ENCODE results near the gene NUBP2. TPM values are rescaled to one million over a fixed set of nuclear protein-coding genes. Genes with fewer than 3 reads are reported as not detected.

Gene NUBP2
- polyA plus RNA-seq, 2 of the 4 experiments (the other 2 are of a cell fraction): 24.7 to 65.3 TPM

DNA sequence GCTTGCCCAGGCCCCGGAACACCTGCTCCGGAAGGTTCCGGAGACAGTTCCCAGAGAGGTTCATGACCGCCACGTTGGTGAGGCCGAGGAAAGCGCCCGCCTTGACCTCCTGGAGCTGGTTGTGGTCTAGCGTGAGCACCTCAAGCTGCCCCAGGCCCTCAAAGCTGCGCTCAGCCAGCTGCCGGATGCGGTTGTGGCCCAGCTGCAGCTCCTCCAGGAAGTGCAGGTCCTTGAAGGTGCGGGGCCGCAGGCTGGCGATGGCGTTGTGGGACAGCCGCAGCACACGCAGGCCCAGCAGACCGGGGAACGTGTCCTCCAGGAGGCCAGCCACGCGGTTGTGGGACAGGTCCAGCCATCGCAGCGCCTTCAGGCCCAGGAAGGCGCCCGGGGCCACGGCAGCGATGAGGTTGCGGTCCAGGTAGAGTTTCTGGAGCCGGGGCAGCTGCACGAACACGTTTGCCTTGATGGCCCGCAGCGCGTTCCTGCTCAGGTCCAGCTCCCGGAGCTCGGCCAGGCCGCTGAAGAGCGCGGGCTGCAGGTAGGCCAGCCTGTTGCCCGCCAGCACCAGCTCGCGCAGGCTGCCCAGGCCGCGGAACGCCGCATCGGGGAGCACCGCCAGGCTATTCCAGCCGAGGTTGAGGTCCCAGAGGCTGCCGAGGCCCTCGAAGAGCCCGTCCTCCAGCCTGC, 8.6 kb downstream of the NUBP2 start:
- ChIA-PET CTCF (interaction anchor here (0.8 kb wide), 1 partner anchor 10 kb away, joined by 3 read pairs; no protein-coding TSS in a partner anchor), POLR2A (interaction anchor here (1.9 kb wide), 1 partner anchor 9 kb away, joined by 11 read pairs; the partner anchor contains the start of genes NUBP2 and SPSB3)
- ATAC-seq (no peak), DNase-seq (ENCODE audit: low read depth in 1 of 2, low spot score in 1 of 2) (no peak), FAIRE-seq (no peak)
- 92% methylated on average over 26 of the region's 53 CpGs for WGBS (ENCODE audit: missing lambda C conversion rate)
- H3K27ac ChIP-seq: no peak overlapping the region
- H3K9me3 ChIP-seq: no peaks in the 10 kb centered on the region
- TF ChIP-seq TP53 (CRISPR knock-in tag; IDR thresholded peaks at IDR 0.05): no peak
- TF ChIP-seq REST (IDR thresholded peaks at IDR 0.05): no peak
- TF ChIP-seq PHF8 (IDR thresholded peaks at IDR 0.05; ENCODE audit: borderline replicate concordance, low read depth): no peak
- no peak for TF ChIP-seq HOXB5 (CRISPR knock-in tag; IDR thresholded peaks at IDR 0.05)
- TF ChIP-seq MAZ (IDR thresholded peaks at IDR 0.05; ENCODE audit: borderline replicate concordance, low read depth, low read length): no peak
- TF ChIP-seq, protein P1, sequence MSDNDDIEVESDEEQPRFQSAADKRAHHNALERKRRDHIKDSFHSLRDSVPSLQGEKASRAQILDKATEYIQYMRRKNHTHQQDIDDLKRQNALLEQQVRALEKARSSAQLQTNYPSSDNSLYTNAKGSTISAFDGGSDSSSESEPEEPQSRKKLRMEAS (IDR thresholded peaks at IDR 0.05): no peak
- TF ChIP-seq, protein P2, sequence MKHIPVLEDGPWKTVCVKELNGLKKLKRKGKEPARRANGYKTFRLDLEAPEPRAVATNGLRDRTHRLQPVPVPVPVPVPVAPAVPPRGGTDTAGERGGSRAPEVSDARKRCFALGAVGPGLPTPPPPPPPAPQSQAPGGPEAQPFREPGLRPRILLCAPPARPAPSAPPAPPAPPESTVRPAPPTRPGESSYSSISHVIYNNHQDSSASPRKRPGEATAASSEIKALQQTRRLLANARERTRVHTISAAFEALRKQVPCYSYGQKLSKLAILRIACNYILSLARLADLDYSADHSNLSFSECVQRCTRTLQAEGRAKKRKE (CRISPR knock-in tag; IDR thresholded peaks at IDR 0.05; ENCODE audit: low read depth): no peak
- no peak for TF ChIP-seq FOSL2 (IDR thresholded peaks at IDR 0.05)
- TF ChIP-seq FOSL2 (CRISPR knock-in tag; IDR thresholded peaks at IDR 0.05): no peak
- no peak for TF ChIP-seq JUN (IDR thresholded peaks at IDR 0.05)
- TF ChIP-seq KDM1A (IDR thresholded peaks at IDR 0.05; ENCODE audit: low read depth): no peak
- TF ChIP-seq POLR2AphosphoS2 (conservative IDR thresholded peaks at IDR 0.05; ENCODE audit: low read length): no peak
- no peak for TF ChIP-seq CBX8 (IDR thresholded peaks at IDR 0.05)
- TF ChIP-seq RCOR1 (IDR thresholded peaks at IDR 0.05; ENCODE audit: low read depth, low read length): no peak
- no peak for TF ChIP-seq NPAS2 (CRISPR knock-in tag; IDR thresholded peaks at IDR 0.05; ENCODE audit: borderline replicate concordance)
- no peak overlapping the region for H3K4me2 ChIP-seq
- H3K4me3 ChIP-seq: no peak overlapping the region
- peaks cover 5% of the 10 kb centered on the region; the same call in 1 of the 3 replicates for H3K4me1 ChIP-seq

DNA sequence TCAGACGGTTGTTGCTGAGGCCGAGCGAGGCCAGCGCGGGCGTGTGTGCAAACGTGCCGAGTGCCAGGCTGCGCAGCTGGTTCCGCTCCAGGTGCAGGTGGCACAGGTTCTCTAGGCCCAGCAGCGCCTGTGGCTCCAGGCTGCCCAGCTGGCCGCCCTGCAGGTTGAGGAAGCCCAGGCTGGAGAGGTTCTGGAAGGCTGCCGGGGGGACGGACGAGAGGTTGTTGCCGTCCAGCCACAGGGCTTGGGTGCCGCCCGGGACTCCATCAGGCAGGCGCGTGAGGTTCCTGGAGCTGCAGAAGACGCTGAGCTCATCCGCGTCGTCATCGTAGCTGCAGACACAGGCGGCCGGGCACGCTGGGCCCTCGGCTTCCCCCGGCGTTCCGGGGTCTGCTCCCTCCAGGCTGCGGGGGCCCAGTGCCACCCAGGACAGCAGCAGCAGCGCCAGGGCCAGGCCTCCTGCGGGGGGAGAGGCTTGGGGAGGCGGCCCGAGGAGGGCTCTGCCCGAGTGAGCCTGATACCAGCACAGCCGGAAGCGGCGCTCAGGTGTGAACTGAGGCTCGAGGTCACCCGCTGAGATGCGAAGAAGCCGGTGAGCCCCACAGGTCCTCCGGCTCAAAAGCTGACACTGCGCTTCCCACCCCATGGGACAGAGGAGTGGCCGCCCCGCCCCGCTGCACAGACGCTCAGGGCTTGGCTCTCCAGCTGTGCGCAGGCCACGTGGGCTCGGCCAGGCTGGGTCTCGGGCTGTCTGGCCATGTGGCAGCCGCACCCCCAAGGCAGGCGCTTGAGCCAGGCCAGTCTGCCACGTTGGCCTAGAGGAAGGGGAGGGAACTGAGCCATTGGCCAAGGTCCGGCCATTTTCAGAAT, 9.4 kb downstream of the NUBP2 start:
- FAIRE-seq (no peak), ATAC-seq (peak in 1 of 2 experiments; percentile 11; a peak in 2 of 6 replicates), DNase-seq (ENCODE audit: low read depth in 1 of 2, low spot score in 1 of 2) (no peak)
- POLR2A ChIA-PET: interaction anchor here (1.9 kb wide), 1 partner anchor 10 kb away, joined by 11 read pairs; the partner anchor contains the start of genes NUBP2 and SPSB3
- TF ChIP-seq RAD21 (conservative IDR thresholded peaks at IDR 0.05 in 1 of 2, IDR thresholded peaks at IDR 0.05 in 1 of 2) (no peak), POLR2A (IDR thresholded peaks at IDR 0.05; ENCODE audit: low read length) (no peak), ZFP36 (IDR thresholded peaks at IDR 0.05; ENCODE audit: borderline replicate concordance, partially characterized antibody) (no peak), POLR2AphosphoS2 (conservative IDR thresholded peaks at IDR 0.05; ENCODE audit: low read length) (no peak)
- TF ChIP-seq, protein P3, sequence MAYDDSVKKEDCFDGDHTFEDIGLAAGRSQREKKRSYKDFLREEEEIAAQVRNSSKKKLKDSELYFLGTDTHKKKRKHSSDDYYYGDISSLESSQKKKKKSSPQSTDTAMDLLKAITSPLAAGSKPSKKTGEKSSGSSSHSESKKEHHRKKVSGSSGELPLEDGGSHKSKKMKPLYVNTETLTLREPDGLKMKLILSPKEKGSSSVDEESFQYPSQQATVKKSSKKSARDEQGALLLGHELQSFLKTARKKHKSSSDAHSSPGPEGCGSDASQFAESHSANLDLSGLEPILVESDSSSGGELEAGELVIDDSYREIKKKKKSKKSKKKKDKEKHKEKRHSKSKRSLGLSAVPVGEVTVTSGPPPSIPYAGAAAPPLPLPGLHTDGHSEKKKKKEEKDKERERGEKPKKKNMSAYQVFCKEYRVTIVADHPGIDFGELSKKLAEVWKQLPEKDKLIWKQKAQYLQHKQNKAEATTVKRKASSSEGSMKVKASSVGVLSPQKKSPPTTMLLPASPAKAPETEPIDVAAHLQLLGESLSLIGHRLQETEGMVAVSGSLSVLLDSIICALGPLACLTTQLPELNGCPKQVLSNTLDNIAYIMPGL (CRISPR knock-in tag; IDR thresholded peaks at IDR 0.05; ENCODE audit: borderline replicate concordance): no peak
- Histone ChIP-seq H3K27ac (no peak overlapping the region), H3K4me2 (no peak overlapping the region), H3K4me1 (peaks cover 5% of the 10 kb centered on the region; the same call in 1 of the 3 replicates), H3K4me3 (no peak overlapping the region), H3K9me3 (no peaks in the 10 kb centered on the region)
- CTCF ChIA-PET: interaction anchor here (1.2 to 1.6 kb wide), 2 partner anchors 9 to 19 kb away, joined by 4 to 6 read pairs; partner anchors contain the start of genes MRPS34 and NUBP2
- WGBS (ENCODE audit: missing lambda C conversion rate): 93% methylated on average over 15 of the region's 59 CpGs

All from A549 (cell line).